ENCODE data around the gene GFPT2. TPM values are rescaled to one million over a fixed set of nuclear protein-coding genes. Genes with fewer than 3 reads are reported as not detected.

Gene GFPT2
- polyA plus RNA-seq, 2 of the 4 experiments (the other 2 are of a cell fraction): 24.4 to 38.0 TPM

DNA sequence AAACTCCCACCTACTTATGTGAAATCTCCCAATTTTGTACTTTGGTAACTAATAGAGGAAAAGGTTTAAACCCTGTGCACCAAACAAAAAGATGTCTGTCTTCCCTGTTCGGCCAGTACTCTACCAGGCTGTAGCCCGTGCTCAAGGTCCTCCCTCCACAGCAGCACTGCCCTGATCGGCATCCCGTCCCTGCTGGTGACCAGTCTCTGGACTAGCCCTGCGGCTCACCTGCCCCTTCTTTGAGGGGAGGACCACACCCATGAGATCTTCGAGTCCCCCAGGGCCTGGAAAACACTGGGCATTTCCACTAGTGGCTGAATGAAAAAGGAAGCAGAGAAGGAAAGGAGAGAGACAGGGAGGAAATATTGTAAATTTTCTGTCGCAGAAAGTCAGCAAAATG is 2.8 kb downstream of the GFPT2 start (continued):
- TF ChIP-seq, protein P1, sequence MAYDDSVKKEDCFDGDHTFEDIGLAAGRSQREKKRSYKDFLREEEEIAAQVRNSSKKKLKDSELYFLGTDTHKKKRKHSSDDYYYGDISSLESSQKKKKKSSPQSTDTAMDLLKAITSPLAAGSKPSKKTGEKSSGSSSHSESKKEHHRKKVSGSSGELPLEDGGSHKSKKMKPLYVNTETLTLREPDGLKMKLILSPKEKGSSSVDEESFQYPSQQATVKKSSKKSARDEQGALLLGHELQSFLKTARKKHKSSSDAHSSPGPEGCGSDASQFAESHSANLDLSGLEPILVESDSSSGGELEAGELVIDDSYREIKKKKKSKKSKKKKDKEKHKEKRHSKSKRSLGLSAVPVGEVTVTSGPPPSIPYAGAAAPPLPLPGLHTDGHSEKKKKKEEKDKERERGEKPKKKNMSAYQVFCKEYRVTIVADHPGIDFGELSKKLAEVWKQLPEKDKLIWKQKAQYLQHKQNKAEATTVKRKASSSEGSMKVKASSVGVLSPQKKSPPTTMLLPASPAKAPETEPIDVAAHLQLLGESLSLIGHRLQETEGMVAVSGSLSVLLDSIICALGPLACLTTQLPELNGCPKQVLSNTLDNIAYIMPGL (CRISPR knock-in tag; IDR thresholded peaks at IDR 0.05; ENCODE audit: borderline replicate concordance): no peak
- TF ChIP-seq GATA3 (IDR thresholded peaks at IDR 0.05; ENCODE audit: borderline replicate concordance) (no peak), ZFP36 (IDR thresholded peaks at IDR 0.05; ENCODE audit: borderline replicate concordance, partially characterized antibody) (no peak), JUN (IDR thresholded peaks at IDR 0.05) (no peak), FOSL2 (IDR thresholded peaks at IDR 0.05) (no peak), FOSL2 (CRISPR knock-in tag; IDR thresholded peaks at IDR 0.05) (no peak)
- TF ChIP-seq, protein P2, sequence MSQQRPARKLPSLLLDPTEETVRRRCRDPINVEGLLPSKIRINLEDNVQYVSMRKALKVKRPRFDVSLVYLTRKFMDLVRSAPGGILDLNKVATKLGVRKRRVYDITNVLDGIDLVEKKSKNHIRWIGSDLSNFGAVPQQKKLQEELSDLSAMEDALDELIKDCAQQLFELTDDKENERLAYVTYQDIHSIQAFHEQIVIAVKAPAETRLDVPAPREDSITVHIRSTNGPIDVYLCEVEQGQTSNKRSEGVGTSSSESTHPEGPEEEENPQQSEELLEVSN (IDR thresholded peaks at IDR 0.05; ENCODE audit: borderline replicate concordance, low read depth): no peak

DNA sequence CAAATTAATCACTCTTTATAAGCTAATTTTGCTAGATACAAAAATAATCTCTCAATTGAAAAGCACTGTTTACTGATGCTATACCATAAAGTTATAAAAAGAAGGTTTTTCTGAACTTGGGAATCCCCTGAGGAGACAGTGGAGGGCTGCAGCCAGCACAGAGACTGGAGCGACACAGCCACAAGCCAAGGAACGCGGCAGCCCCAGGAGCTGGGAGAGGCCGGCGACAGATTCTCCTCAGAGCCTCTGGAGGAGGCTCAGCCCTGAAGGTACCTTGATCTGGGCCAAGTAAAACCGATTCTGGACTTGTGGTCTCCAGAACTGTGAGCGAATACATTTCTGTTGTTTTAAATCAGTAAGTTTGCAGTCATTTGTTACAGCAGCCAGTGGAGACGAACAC is 3.7 kb downstream of the GFPT2 start:
- Histone ChIP-seq H3K4me1 (peaks cover 15% of the 10 kb centered on the region), H3K27ac (no peak overlapping the region), H3K4me3 (no peak overlapping the region), H3K4me2 (no peak overlapping the region), H3K9me3 (no peaks in the 10 kb centered on the region)
- CTCF ChIA-PET: interaction anchor here (0.7 to 1.8 kb wide), 4 partner anchors 19 to 56 kb away, joined by 3 to 6 read pairs (median 4); no protein-coding TSS in a partner anchor
- DNase-seq (ENCODE audit: low read depth in 1 of 2, low spot score in 1 of 2) (no peak), ATAC-seq (no peak), FAIRE-seq (no peak)
- POLR2A ChIA-PET: no interaction called here
- WGBS (ENCODE audit: missing lambda C conversion rate): 87% methylated on average over 8 of the region's 8 CpGs
- TF ChIP-seq, protein P3, sequence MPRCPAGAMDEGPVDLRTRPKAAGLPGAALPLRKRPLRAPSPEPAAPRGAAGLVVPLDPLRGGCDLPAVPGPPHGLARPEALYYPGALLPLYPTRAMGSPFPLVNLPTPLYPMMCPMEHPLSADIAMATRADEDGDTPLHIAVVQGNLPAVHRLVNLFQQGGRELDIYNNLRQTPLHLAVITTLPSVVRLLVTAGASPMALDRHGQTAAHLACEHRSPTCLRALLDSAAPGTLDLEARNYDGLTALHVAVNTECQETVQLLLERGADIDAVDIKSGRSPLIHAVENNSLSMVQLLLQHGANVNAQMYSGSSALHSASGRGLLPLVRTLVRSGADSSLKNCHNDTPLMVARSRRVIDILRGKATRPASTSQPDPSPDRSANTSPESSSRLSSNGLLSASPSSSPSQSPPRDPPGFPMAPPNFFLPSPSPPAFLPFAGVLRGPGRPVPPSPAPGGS (IDR thresholded peaks at IDR 0.05): no peak
- TF ChIP-seq TFCP2L1 (CRISPR knock-in tag; IDR thresholded peaks at IDR 0.05) (no peak), EHMT2 (IDR thresholded peaks at IDR 0.05; ENCODE audit: low read depth) (no peak), MAZ (IDR thresholded peaks at IDR 0.05; ENCODE audit: borderline replicate concordance, low read depth, low read length) (no peak), FOSL2 (IDR thresholded peaks at IDR 0.05) (no peak), FOSL2 (CRISPR knock-in tag; IDR thresholded peaks at IDR 0.05) (no peak)
- TF ChIP-seq, protein P4, sequence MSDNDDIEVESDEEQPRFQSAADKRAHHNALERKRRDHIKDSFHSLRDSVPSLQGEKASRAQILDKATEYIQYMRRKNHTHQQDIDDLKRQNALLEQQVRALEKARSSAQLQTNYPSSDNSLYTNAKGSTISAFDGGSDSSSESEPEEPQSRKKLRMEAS (IDR thresholded peaks at IDR 0.05): no peak
- TF ChIP-seq, protein P5, sequence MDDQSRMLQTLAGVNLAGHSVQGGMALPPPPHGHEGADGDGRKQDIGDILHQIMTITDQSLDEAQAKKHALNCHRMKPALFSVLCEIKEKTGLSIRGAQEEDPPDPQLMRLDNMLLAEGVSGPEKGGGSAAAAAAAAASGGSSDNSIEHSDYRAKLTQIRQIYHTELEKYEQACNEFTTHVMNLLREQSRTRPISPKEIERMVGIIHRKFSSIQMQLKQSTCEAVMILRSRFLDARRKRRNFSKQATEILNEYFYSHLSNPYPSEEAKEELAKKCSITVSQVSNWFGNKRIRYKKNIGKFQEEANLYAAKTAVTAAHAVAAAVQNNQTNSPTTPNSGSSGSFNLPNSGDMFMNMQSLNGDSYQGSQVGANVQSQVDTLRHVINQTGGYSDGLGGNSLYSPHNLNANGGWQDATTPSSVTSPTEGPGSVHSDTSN (IDR thresholded peaks at IDR 0.05): no peak
- TF ChIP-seq, protein P6, sequence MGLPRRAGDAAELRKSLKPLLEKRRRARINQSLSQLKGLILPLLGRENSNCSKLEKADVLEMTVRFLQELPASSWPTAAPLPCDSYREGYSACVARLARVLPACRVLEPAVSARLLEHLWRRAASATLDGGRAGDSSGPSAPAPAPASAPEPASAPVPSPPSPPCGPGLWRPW (IDR thresholded peaks at IDR 0.05): no peak

DNA sequence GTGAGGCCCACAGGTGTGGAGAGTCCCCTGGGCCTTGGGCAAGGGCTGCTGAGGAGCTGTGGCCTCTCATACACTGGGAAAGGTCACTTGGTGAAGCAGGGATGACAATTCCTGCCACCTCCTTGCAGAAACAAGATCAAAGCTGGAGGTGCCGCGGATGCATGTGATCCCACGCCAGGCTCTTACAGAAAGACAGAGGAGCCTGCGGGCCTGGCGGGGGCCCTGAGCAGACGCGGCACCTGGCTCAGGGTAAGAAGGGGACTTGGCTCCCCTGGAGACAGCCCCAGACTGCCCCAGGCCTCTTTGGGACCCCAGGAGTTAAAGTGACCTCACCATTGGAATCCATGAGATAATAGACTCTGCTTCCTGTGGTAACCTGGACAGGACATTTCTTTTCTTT is 4.8 kb downstream of the GFPT2 start:
- H3K9me3 ChIP-seq: no peaks in the 10 kb centered on the region
- TF ChIP-seq RFX5 (IDR thresholded peaks at IDR 0.05) (no peak), SREBF2 (IDR thresholded peaks at IDR 0.05) (no peak), CBX2 (IDR thresholded peaks at IDR 0.05; ENCODE audit: borderline replicate concordance, low read depth) (no peak), KDM1A (IDR thresholded peaks at IDR 0.05; ENCODE audit: low read depth) (no peak), SMC3 (IDR thresholded peaks at IDR 0.05) (no peak), TFCP2L1 (CRISPR knock-in tag; IDR thresholded peaks at IDR 0.05) (no peak), ZNF302 (CRISPR knock-in tag; IDR thresholded peaks at IDR 0.05) (no peak)
- TF ChIP-seq, protein P7, sequence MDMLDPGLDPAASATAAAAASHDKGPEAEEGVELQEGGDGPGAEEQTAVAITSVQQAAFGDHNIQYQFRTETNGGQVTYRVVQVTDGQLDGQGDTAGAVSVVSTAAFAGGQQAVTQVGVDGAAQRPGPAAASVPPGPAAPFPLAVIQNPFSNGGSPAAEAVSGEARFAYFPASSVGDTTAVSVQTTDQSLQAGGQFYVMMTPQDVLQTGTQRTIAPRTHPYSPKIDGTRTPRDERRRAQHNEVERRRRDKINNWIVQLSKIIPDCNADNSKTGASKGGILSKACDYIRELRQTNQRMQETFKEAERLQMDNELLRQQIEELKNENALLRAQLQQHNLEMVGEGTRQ (IDR thresholded peaks at IDR 0.05): no peak
- peaks cover 26% of the 10 kb centered on the region for H3K4me1 ChIP-seq
- DNase-seq (ENCODE audit: low read depth in 1 of 2, low spot score in 1 of 2) (no peak), ATAC-seq (no peak), FAIRE-seq (no peak)
- CTCF ChIA-PET: interaction anchor here (1.4 kb wide), 1 partner anchor 49 kb away, joined by 3 read pairs; no protein-coding TSS in a partner anchor
- WGBS (ENCODE audit: missing lambda C conversion rate): 86% methylated on average over 7 of the region's 7 CpGs
- H3K4me2 ChIP-seq: no peak overlapping the region
- POLR2A ChIA-PET: no interaction called here
- H3K27ac ChIP-seq: no peak overlapping the region; a peak in 1 of 6 replicates
- no peak overlapping the region for H3K4me3 ChIP-seq
